DND-41 (cell line): ENCODE measurements around the gene CCDC32.

ENCODE experiments used
- ATAC-seq: fragments of 200-7000 bp; cut with Tn5 transposase; 3 replicates; pipeline ENCODE4 v1.9.1; 2021; ENCODE audit warnings: low read depth; ENCODE audit not compliant: insufficient read depth
- DNase-seq: peaks from one replicate; pipeline ENCODE4 v3.0.0-alpha.2; 2020
- H2AFZ ChIP-seq: 2 replicates; pipeline ENCODE4 v1.6.0; 2012; ENCODE audit warnings: low read depth, low read length
- H3K27ac ChIP-seq: 2 replicates; pipeline ENCODE4 v1.5.1; 2012; ENCODE audit warnings: low read length, inconsistent platforms
- H3K27me3 ChIP-seq: fragments of 200-600 bp; sonication (generic); 2 replicates; pipeline ENCODE4 v1.6.0; 2012; ENCODE audit warnings: low read length, mild to moderate bottlenecking, inconsistent platforms; ENCODE audit not compliant: insufficient read depth, poor library complexity
- H3K36me3 ChIP-seq: 2 replicates; pipeline ENCODE4 v1.5.1; 2012; ENCODE audit warnings: low read length, inconsistent platforms; ENCODE audit not compliant: insufficient read depth
- H3K4me1 ChIP-seq: 2 replicates; pipeline ENCODE4 v1.5.1; 2012; ENCODE audit warnings: mild to moderate bottlenecking, low read length; ENCODE audit not compliant: insufficient read depth
- H3K4me2 ChIP-seq: 2 replicates; pipeline ENCODE4 v1.6.0; 2012; ENCODE audit warnings: mild to moderate bottlenecking, moderate library complexity, low read length, inconsistent platforms; ENCODE audit not compliant: insufficient read depth
- H3K4me3 ChIP-seq, 2 experiments: fragments of 200-600 bp in 1 of 2; shearing (Covaris generic) in 1 of 2; 2 replicates each; pipeline ENCODE4 v1.5.1; 2012 to 2016; ENCODE audit warnings: inconsistent platforms in 2 of 2, low read length in 2 of 2, mild to moderate bottlenecking in 2 of 2, low read depth in 1 of 2, moderate library complexity in 1 of 2
- H3K79me2 ChIP-seq: 2 replicates; pipeline ENCODE4 v1.6.0; 2012; ENCODE audit warnings: low read length, inconsistent platforms; ENCODE audit not compliant: insufficient read depth
- H3K9ac ChIP-seq: 2 replicates; pipeline ENCODE4 v1.6.0; 2012; ENCODE audit warnings: low read depth, mild to moderate bottlenecking, inconsistent platforms, low read length, moderate library complexity
- H3K9me3 ChIP-seq: 2 replicates; pipeline ENCODE4 v1.5.1; 2012; ENCODE audit warnings: low read length, moderate library complexity, mild to moderate bottlenecking, inconsistent platforms; ENCODE audit not compliant: insufficient read depth, severe bottlenecking
- H4K20me1 ChIP-seq: 2 replicates; pipeline ENCODE4 v1.6.0; 2012; ENCODE audit warnings: low read length; ENCODE audit not compliant: insufficient read depth
- CTCF ChIP-seq: IDR thresholded peaks from 2 replicates; pipeline ENCODE4 v1.5.1; 2012; ENCODE audit warnings: borderline replicate concordance, low read length, moderate library complexity, mild to moderate bottlenecking; ENCODE audit not compliant: poor library complexity, severe bottlenecking; ENCODE audit errors: extremely low read depth
- EZH2 ChIP-seq: IDR thresholded peaks from 3 replicates; pipeline ENCODE4 v1.6.1; 2012; ENCODE audit warnings: borderline replicate concordance, low read depth, mild to moderate bottlenecking, moderate library complexity, low read length, inconsistent platforms; ENCODE audit not compliant: severe bottlenecking

CCDC32 gene

GRCh38 chr15:40511093-40511471, 53.8 kb downstream of the CCDC32 start:
- DNase-seq = no peak
- TF ChIP-seq CTCF = no peak
- no peak for TF ChIP-seq EZH2
- no peak overlapping the region for H3K4me2 ChIP-seq
- H3K36me3 ChIP-seq = no peaks in the 10 kb centered on the region
- H3K4me1 ChIP-seq = peaks cover 13% of the 10 kb centered on the region
- no peak for ATAC-seq
- H3K9ac ChIP-seq = no peak overlapping the region
- H3K4me3 ChIP-seq = no peak overlapping the region
- H3K79me2 ChIP-seq = no peaks in the 10 kb centered on the region
- H4K20me1 ChIP-seq = no peaks in the 10 kb centered on the region
- H3K27ac ChIP-seq = no peak overlapping the region
- no peaks in the 10 kb centered on the region for H3K9me3 ChIP-seq
- no peaks in the 10 kb centered on the region for H3K27me3 ChIP-seq
- no peak overlapping the region for H2AFZ ChIP-seq

DNA sequence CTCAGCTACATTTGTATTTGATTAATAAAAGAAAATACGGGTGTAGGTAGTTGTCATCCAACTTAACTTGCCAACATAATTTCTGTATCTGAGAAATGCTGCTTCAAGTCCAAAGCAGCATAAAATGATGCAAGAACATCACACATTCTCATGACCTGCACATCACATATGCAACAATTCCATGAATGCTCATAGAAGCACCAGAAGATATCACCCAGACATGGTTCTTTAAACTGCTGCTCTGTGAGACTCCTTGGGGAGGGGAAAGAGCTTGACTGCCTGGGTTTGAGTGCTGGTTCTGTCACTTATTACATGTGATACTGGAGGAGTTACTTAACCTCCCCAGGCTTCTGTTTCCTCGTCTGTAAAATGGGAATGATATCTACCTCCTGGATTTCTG, 54.6 kb downstream of the CCDC32 start:
- Histone ChIP-seq H3K9ac (no peak overlapping the region), H3K27me3 (no peaks in the 10 kb centered on the region), H3K4me2 (no peak overlapping the region), H2AFZ (no peak overlapping the region), H3K4me1 (peaks cover 13% of the 10 kb centered on the region), H4K20me1 (no peaks in the 10 kb centered on the region), H3K27ac (no peak overlapping the region), H3K36me3 (no peaks in the 10 kb centered on the region), H3K9me3 (no peaks in the 10 kb centered on the region), H3K79me2 (no peaks in the 10 kb centered on the region), H3K4me3 (no peak overlapping the region)
- no peak for DNase-seq
- ATAC-seq = no peak
- TF ChIP-seq EZH2 = no peak
- no peak for TF ChIP-seq CTCF

DNA sequence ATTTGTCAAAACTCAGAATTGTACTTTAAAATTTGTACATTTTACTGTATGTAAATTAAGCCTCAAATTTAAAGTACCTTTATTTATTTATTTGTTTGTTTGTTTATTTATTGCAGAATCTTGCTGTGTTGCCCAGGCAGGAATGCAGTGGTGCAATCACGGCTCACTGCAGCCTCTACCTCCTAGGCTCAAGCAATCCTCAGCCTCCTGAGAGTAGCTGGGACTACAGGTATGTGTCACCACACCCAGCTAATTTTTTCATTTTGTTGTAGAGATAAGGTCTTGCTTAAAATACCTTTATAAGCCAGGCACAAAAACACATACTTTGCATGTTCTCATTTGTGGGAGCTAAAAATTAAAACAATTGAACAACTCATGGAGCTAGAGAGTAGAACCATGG, 56.6 kb downstream of the CCDC32 start:
- H3K4me2 ChIP-seq = no peak overlapping the region
- no peak overlapping the region for H3K27ac ChIP-seq
- H3K36me3 ChIP-seq = no peaks in the 10 kb centered on the region
- H3K4me3 ChIP-seq = no peak overlapping the region
- no peaks in the 10 kb centered on the region for H4K20me1 ChIP-seq
- no peak overlapping the region for H2AFZ ChIP-seq
- peaks cover 13% of the 10 kb centered on the region for H3K4me1 ChIP-seq
- DNase-seq (no peak), ATAC-seq (no peak)
- no peaks in the 10 kb centered on the region for H3K27me3 ChIP-seq
- TF ChIP-seq CTCF (no peak), EZH2 (no peak)
- no peaks in the 10 kb centered on the region for H3K9me3 ChIP-seq
- no peaks in the 10 kb centered on the region for H3K79me2 ChIP-seq
- H3K9ac ChIP-seq = no peak overlapping the region
